Fibroblast of lung (primary cell): Measurements from ENCODE around the gene RASA3. TPM values are rescaled to one million over a fixed set of nuclear protein-coding genes. Genes with fewer than 3 reads are reported as not detected.

Experiments
- DNase-seq, 2 donors: peaks; one replicate each; pipeline versions ENCODE4 v3.0.0 to v3.0.0-alpha.2; 2010; ENCODE audit warnings: low read depth in 2 of 2
- H2AFZ ChIP-seq: 2 replicates; pipeline ENCODE4 v1.5.1; 2012; ENCODE audit warnings: low read length, control low read depth, inconsistent platforms
- H3K27ac ChIP-seq: 2 replicates; pipeline ENCODE4 v1.5.1; 2011; ENCODE audit warnings: low read length, control low read depth; ENCODE audit not compliant: insufficient read depth
- H3K27me3 ChIP-seq: 2 replicates; pipeline ENCODE4 v1.5.1; 2011; ENCODE audit warnings: mild to moderate bottlenecking, low read length; ENCODE audit not compliant: control insufficient read depth, insufficient read depth
- H3K36me3 ChIP-seq: 2 replicates; pipeline ENCODE4 v1.5.1; 2011; ENCODE audit warnings: low read length; ENCODE audit not compliant: control insufficient read depth, insufficient read depth
- H3K4me1 ChIP-seq: 2 replicates; pipeline ENCODE4 v1.5.1; 2011; ENCODE audit warnings: low read length; ENCODE audit not compliant: control insufficient read depth, insufficient read depth; ENCODE audit errors: extremely low read depth
- H3K4me2 ChIP-seq: 2 replicates; pipeline ENCODE4 v1.5.1; 2011; ENCODE audit warnings: low read length, control low read depth; ENCODE audit not compliant: insufficient read depth; ENCODE audit errors: extremely low read depth
- H3K4me3 ChIP-seq, 4 experiments: fragments of 200-600 bp in 1 of 4; sonication (generic) in 1 of 4; replicated peaks in 1 of 4; 2 replicates each; pipeline ENCODE4 v1.5.1; 2011 to 2016; ENCODE audit warnings: low read length in 4 of 4, low read depth in 3 of 4, mild to moderate bottlenecking in 3 of 4, control low read depth in 2 of 4, inconsistent platforms in 1 of 4, mixed read lengths in 1 of 4; ENCODE audit not compliant: insufficient read depth in 1 of 4; ENCODE audit errors: control extremely low read depth in 1 of 4
- H3K79me2 ChIP-seq: 2 replicates; pipeline ENCODE4 v1.5.1; 2012; ENCODE audit warnings: mild to moderate bottlenecking, low read length, inconsistent platforms; ENCODE audit not compliant: control insufficient read depth, insufficient read depth
- H3K9ac ChIP-seq: 2 replicates; pipeline ENCODE4 v1.5.1; 2011; ENCODE audit warnings: mild to moderate bottlenecking, low read length, control low read depth; ENCODE audit not compliant: insufficient read depth
- H3K9me3 ChIP-seq: 2 replicates; pipeline ENCODE4 v1.5.1; 2012; ENCODE audit warnings: low read depth, low read length; ENCODE audit not compliant: control insufficient read depth, insufficient read depth
- H4K20me1 ChIP-seq: 2 replicates; pipeline ENCODE4 v1.5.1; 2011; ENCODE audit warnings: low read length; ENCODE audit not compliant: control insufficient read depth, insufficient read depth; ENCODE audit errors: extremely low read depth
- EZH2 ChIP-seq: IDR thresholded peaks from 2 replicates; pipeline ENCODE4 v1.5.1; 2012; ENCODE audit warnings: low read length, control low read depth, mild to moderate bottlenecking; ENCODE audit errors: missing control alignments
- polyA plus RNA-seq, 2 donors: library from polyadenylated mRNA; depleted of rRNA in 1 of 2; stranded (reverse) in 1 of 2; unstranded in 1 of 2; fragments of >200 nt; gene quantifications; 2 replicates each; pipeline ENCODE4 v1.2.1, GENCODE V29; 2011 to 2012; ENCODE audit warnings: missing spikeins in 1 of 2
- total RNA-seq: library from RNA; depleted of rRNA; stranded (reverse); fragments of >200 nt; gene quantifications from 2 replicates; pipeline ENCODE4 v1.2.1, GENCODE V29; 2014
- TF ChIP-seq, protein P1 (sequence below), 2 donors: IDR thresholded peaks in 1 of 2; conservative IDR thresholded peaks in 1 of 2; 1 replicate in 1 of 2; 2 replicates in 1 of 2; pipeline ENCODE4 v1.5.1; 2011 to 2012; ENCODE audit warnings: low read length in 2 of 2, control low read depth in 1 of 2, inconsistent platforms in 1 of 2, low read depth in 1 of 2, mild to moderate bottlenecking in 1 of 2

RASA3 gene
- total and polyA plus RNA-seq, 2 donors (not counting 1 experiment from before 2014, with no cell fraction given), result 26.6 to 31.1 TPM

DNA sequence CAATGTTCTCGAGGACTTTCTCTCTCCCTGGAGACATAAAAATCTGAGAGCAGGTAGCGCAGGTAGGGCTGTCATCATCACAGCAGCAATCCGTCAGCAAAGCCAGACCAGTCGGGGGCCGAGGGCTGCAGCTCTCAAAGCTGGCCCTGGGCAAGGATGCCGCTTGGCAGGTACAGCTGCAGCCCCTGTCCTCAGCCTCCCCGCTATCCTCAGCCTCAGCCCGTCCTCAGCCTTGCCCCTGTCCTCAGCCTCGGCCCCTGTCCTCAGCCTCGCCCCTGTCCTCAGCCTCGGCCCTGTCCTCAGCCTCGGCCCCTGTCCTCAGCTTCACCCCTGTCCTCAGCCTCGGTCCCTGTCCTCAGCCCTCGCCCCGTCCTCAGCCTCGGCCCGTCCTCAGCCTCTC, 169.4 kb downstream of the RASA3 start:
- no peaks in the 10 kb centered on the region for H3K27me3 ChIP-seq
- TF ChIP-seq, protein P1, sequence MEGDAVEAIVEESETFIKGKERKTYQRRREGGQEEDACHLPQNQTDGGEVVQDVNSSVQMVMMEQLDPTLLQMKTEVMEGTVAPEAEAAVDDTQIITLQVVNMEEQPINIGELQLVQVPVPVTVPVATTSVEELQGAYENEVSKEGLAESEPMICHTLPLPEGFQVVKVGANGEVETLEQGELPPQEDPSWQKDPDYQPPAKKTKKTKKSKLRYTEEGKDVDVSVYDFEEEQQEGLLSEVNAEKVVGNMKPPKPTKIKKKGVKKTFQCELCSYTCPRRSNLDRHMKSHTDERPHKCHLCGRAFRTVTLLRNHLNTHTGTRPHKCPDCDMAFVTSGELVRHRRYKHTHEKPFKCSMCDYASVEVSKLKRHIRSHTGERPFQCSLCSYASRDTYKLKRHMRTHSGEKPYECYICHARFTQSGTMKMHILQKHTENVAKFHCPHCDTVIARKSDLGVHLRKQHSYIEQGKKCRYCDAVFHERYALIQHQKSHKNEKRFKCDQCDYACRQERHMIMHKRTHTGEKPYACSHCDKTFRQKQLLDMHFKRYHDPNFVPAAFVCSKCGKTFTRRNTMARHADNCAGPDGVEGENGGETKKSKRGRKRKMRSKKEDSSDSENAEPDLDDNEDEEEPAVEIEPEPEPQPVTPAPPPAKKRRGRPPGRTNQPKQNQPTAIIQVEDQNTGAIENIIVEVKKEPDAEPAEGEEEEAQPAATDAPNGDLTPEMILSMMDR (conservative IDR thresholded peaks at IDR 0.05 in 1 of 2, IDR thresholded peaks at IDR 0.05 in 1 of 2; ENCODE audit: low read depth in 1 of 2, low read length in 2 of 2), result no peak
- no peak for TF ChIP-seq EZH2
- H4K20me1 ChIP-seq, result no peaks in the 10 kb centered on the region
- H3K79me2 ChIP-seq, result no peaks in the 10 kb centered on the region
- no peak overlapping the region for H3K4me3 ChIP-seq
- H3K4me1 ChIP-seq, result no peaks in the 10 kb centered on the region
- no peak overlapping the region for H2AFZ ChIP-seq
- no peak overlapping the region for H3K27ac ChIP-seq
- peaks cover 9% of the 10 kb centered on the region for H3K36me3 ChIP-seq
- no peaks in the 10 kb centered on the region for H3K9me3 ChIP-seq
- no peak overlapping the region for H3K9ac ChIP-seq
- no peak overlapping the region for H3K4me2 ChIP-seq
- DNase-seq, result no peak

DNA sequence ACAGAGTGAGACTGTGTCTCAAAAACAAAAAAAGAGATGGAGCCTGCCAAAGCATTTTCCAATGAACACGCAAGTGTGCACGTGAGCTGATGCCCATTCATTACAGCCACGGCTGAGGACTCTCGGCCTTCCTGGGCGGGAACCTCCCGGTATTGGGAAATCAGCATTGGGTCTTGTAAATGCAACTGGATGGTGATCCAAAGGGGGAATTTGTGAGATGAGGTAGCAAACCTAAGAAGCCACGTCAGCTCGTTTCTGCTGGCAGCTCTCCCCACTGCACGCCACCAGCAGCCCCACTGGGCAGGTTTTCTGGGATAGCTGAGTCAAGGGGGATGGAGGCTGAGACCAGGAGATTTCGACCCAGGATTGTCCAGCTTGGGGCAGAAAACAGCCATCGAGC, 170.0 kb downstream of the RASA3 start:
- DNase-seq, result no peak
- H3K4me3 ChIP-seq, result no peak overlapping the region
- no peaks in the 10 kb centered on the region for H4K20me1 ChIP-seq
- H3K9me3 ChIP-seq, result no peaks in the 10 kb centered on the region
- H3K4me1 ChIP-seq, result no peaks in the 10 kb centered on the region
- TF ChIP-seq, protein P1 (conservative IDR thresholded peaks at IDR 0.05 in 1 of 2, IDR thresholded peaks at IDR 0.05 in 1 of 2; ENCODE audit: low read depth in 1 of 2, low read length in 2 of 2), result no peak
- TF ChIP-seq EZH2, result no peak
- peaks cover 7% of the 10 kb centered on the region for H3K36me3 ChIP-seq
- no peak overlapping the region for H3K4me2 ChIP-seq
- H2AFZ ChIP-seq, result no peak overlapping the region
- H3K9ac ChIP-seq, result no peak overlapping the region
- H3K27ac ChIP-seq, result no peak overlapping the region
- no peaks in the 10 kb centered on the region for H3K27me3 ChIP-seq
- no peaks in the 10 kb centered on the region for H3K79me2 ChIP-seq

DNA sequence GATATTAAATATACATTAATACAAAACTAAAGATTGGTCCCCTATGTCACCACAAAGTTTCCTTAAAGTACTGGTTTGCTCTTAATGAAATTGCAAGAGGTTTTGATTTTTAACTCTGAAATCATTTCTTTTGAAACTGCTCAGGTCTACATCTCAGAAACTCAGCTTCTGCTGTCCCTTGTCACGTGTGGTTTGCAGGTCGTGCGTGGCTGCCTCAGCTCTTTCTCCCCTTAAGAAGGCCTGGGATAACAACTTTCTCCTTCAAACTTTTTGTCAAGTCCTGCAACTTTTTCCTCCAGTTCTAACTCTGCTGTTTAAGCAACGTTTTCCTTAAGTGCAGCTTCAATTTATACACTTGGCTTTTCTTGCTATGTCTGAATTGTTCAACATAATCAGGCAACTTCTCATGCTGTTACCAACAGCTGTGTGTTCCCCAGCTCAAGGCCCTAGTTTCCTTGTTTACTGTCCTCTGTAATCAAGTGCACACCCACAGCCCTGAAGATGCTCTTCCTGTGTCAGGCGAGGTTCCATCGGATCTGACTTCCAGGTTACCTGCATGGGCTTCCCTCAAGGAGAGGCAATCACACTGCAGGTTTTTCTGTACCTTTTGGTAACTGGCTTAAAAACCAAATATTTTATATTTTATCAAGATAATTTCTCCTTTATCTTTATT, 172.0 kb downstream of the RASA3 start:
- Histone ChIP-seq H3K9me3 (no peaks in the 10 kb centered on the region), H4K20me1 (no peaks in the 10 kb centered on the region), H2AFZ (no peak overlapping the region), H3K36me3 (peaks cover 7% of the 10 kb centered on the region), H3K4me1 (no peaks in the 10 kb centered on the region), H3K4me2 (no peak overlapping the region), H3K79me2 (no peaks in the 10 kb centered on the region), H3K9ac (no peak overlapping the region), H3K4me3 (no peak overlapping the region), H3K27me3 (no peaks in the 10 kb centered on the region), H3K27ac (no peak overlapping the region)
- TF ChIP-seq, protein P1 (conservative IDR thresholded peaks at IDR 0.05 in 1 of 2, IDR thresholded peaks at IDR 0.05 in 1 of 2; ENCODE audit: low read depth in 1 of 2, low read length in 2 of 2), result no peak
- TF ChIP-seq EZH2, result no peak
- DNase-seq, result no peak
